H1 (cell line): ENCODE measurements around the gene PTPRO. TPM values are rescaled to one million over a fixed set of nuclear protein-coding genes. Genes with fewer than 3 reads are reported as not detected.

ENCODE experiments used
- CTCF ChIA-PET: fragments of 300-600 bp; sonication (Branson Sonifier 250); formaldehyde crosslinking; loops from one replicate; lab custom pipeline; 2021; ENCODE audit not compliant: partially characterized antibody; lab: Charles Lee
- POLR2A ChIA-PET: fragments of 300-600 bp; sonication (Branson Sonifier 250); formaldehyde crosslinking; loops from one replicate; lab custom pipeline; 2021; ENCODE audit warnings: inconsistent platforms; ENCODE audit not compliant: partially characterized antibody; lab: Charles Lee
- DNase-seq, 2 experiments: peaks; one replicate each; pipeline versions ENCODE4 v3.0.0 to v3.0.0-alpha.2; 2010 to 2022; ENCODE audit warnings: low spot score in 2 of 2, low read depth in 1 of 2, mixed read lengths in 1 of 2
- FAIRE-seq: peaks from 2 replicates; lab custom pipeline; 2011; peaks lifted over from hg19 to GRCh38; lab: Jason Lieb, UNC
- H2AFZ ChIP-seq: 2 replicates; pipeline ENCODE4 v1.8.1; 2012; ENCODE audit warnings: low read length, inconsistent platforms
- H2AK5ac ChIP-seq: 2 replicates; pipeline ENCODE4 v1.6.1; 2013; ENCODE audit warnings: low read depth, low read length
- H2BK120ac ChIP-seq: replicated peaks from 2 replicates; pipeline ENCODE3; 2013; ENCODE audit warnings: low read depth, low read length, inconsistent platforms
- H2BK12ac ChIP-seq: 2 replicates; pipeline ENCODE4 v1.6.1; 2013; ENCODE audit warnings: low read depth, low read length
- H2BK15ac ChIP-seq: 2 replicates; pipeline ENCODE4 v1.6.1; 2013; ENCODE audit warnings: low read length
- H2BK20ac ChIP-seq: 2 replicates; pipeline ENCODE4 v1.6.1; 2013; ENCODE audit warnings: low read length
- H2BK5ac ChIP-seq: 2 replicates; pipeline ENCODE4 v1.6.1; 2013; ENCODE audit warnings: low read depth, low read length
- H3K14ac ChIP-seq: 2 replicates; pipeline ENCODE4 v1.6.1; 2013; ENCODE audit warnings: inconsistent platforms; ENCODE audit not compliant: insufficient read length
- H3K18ac ChIP-seq: 2 replicates; pipeline ENCODE4 v1.6.1; 2013; ENCODE audit warnings: low read length; ENCODE audit errors: extremely low read depth
- H3K23ac ChIP-seq: 2 replicates; pipeline ENCODE4 v1.6.1; 2013; ENCODE audit warnings: inconsistent platforms; ENCODE audit not compliant: insufficient read length
- H3K23me2 ChIP-seq: 2 replicates; pipeline ENCODE4 v1.6.1; 2013; ENCODE audit warnings: low read depth, low read length
- H3K27ac ChIP-seq: 2 replicates; pipeline ENCODE4 v1.6.1; 2011; ENCODE audit warnings: low read depth, low read length, inconsistent platforms
- H3K27me3 ChIP-seq, 4 experiments: replicated peaks in 1 of 4; 1 replicate in 1 of 4; 2 replicates in 3 of 4; pipeline versions ENCODE4 v1.6.1 to v1.8.1; 2011 to 2013; ENCODE audit warnings: low read length in 3 of 4, mild to moderate bottlenecking in 3 of 4, inconsistent platforms in 2 of 4, mixed read lengths in 2 of 4, moderate library complexity in 1 of 4; ENCODE audit not compliant: control insufficient read depth in 3 of 4, insufficient read depth in 3 of 4; ENCODE audit errors: extremely low read depth in 1 of 4
- H3K36me3 ChIP-seq, 4 experiments: 2 replicates each; pipeline versions ENCODE4 v1.6.1 to v1.8.1; 2011 to 2013; ENCODE audit warnings: mild to moderate bottlenecking in 4 of 4, low read length in 3 of 4, moderate library complexity in 2 of 4, control low read depth in 1 of 4, inconsistent platforms in 1 of 4; ENCODE audit not compliant: insufficient read depth in 4 of 4, control insufficient read depth in 2 of 4
- H3K4ac ChIP-seq: replicated peaks from 2 replicates; pipeline ENCODE3; 2013; ENCODE audit warnings: low read length, low read depth, mixed read lengths, inconsistent platforms; ENCODE audit not compliant: insufficient read length
- H3K4me1 ChIP-seq, 4 experiments: replicated peaks in 1 of 4; 1 replicate in 1 of 4; 2 replicates in 3 of 4; pipeline versions ENCODE4 v1.6.1 to v1.8.1; 2011 to 2013; ENCODE audit warnings: low read length in 3 of 4, inconsistent platforms in 2 of 4, mixed read lengths in 1 of 4; ENCODE audit not compliant: insufficient read depth in 4 of 4, control insufficient read depth in 3 of 4
- H3K4me2 ChIP-seq, 2 experiments: 2 replicates each; pipeline versions ENCODE4 v1.6.1 to v1.8.1; 2011 to 2013; ENCODE audit warnings: low read depth in 2 of 2, low read length in 2 of 2, control low read depth in 1 of 2, inconsistent platforms in 1 of 2, mild to moderate bottlenecking in 1 of 2; ENCODE audit not compliant: insufficient read depth in 1 of 2
- H3K4me3 ChIP-seq, 4 experiments: fragments of 200-600, 300-600 bp in 1 of 4; sonication (generic), shearing (Covaris generic), sonication (Bioruptor Twin) in 1 of 4; 2 replicates each; pipeline versions ENCODE4 v1.5.1 to v1.8.1; 2011 to 2016; ENCODE audit warnings: low read length in 4 of 4, low read depth in 3 of 4, control low read depth in 2 of 4, inconsistent platforms in 2 of 4, mild to moderate bottlenecking in 2 of 4, mixed read lengths in 1 of 4, moderate library complexity in 1 of 4; ENCODE audit not compliant: insufficient read depth in 2 of 4; ENCODE audit errors: extremely low read depth in 1 of 4
- H3K56ac ChIP-seq: replicated peaks from 2 replicates; pipeline ENCODE3; 2013; ENCODE audit warnings: low read depth, mild to moderate bottlenecking, mixed read lengths, low read length, inconsistent platforms; ENCODE audit not compliant: insufficient read length
- H3K79me1 ChIP-seq: 2 replicates; pipeline ENCODE4 v1.6.1; 2013; ENCODE audit warnings: low read depth, low read length, control low read depth
- H3K79me2 ChIP-seq, 2 experiments: 2 replicates each; pipeline versions ENCODE4 v1.6.1 to v1.8.1; 2012 to 2013; ENCODE audit warnings: low read length in 2 of 2, mild to moderate bottlenecking in 2 of 2, inconsistent platforms in 1 of 2; ENCODE audit not compliant: insufficient read depth in 2 of 2, control insufficient read depth in 1 of 2
- H3K9ac ChIP-seq, 4 experiments: replicated peaks in 1 of 4; 1 replicate in 1 of 4; 2 replicates in 3 of 4; pipeline versions ENCODE4 v1.6.1 to v1.8.1; 2011 to 2013; ENCODE audit warnings: low read depth in 3 of 4, low read length in 3 of 4, control low read depth in 2 of 4, mild to moderate bottlenecking in 2 of 4, moderate library complexity in 2 of 4, inconsistent platforms in 1 of 4; ENCODE audit errors: extremely low read depth in 1 of 4
- H3K9me3 ChIP-seq, 2 experiments: 2 replicates each; pipeline versions ENCODE4 v1.6.1 to v1.8.1; 2012 to 2013; ENCODE audit warnings: mild to moderate bottlenecking in 2 of 2, moderate library complexity in 2 of 2, control low read depth in 1 of 2, inconsistent platforms in 1 of 2, low read depth in 1 of 2, low read length in 1 of 2, mixed read lengths in 1 of 2; ENCODE audit not compliant: insufficient read depth in 2 of 2
- H4K20me1 ChIP-seq, 2 experiments: replicated peaks in 1 of 2; 2 replicates each; pipeline versions ENCODE3 to v1.8.1; 2011 to 2013; ENCODE audit warnings: inconsistent platforms in 2 of 2, low read length in 2 of 2, mild to moderate bottlenecking in 1 of 2; ENCODE audit not compliant: insufficient read depth in 2 of 2, control insufficient read depth in 1 of 2
- H4K5ac ChIP-seq: 2 replicates; pipeline ENCODE4 v1.6.1; 2013; ENCODE audit warnings: low read length, low read depth, mixed read lengths, inconsistent platforms; ENCODE audit not compliant: insufficient read length
- H4K8ac ChIP-seq: 2 replicates; pipeline ENCODE4 v1.8.0; 2013; ENCODE audit warnings: mild to moderate bottlenecking, moderate library complexity, low read length, inconsistent platforms; ENCODE audit not compliant: insufficient read depth; ENCODE audit errors: extremely low read depth
- H4K91ac ChIP-seq: replicated peaks from 2 replicates; pipeline ENCODE3; 2013; ENCODE audit warnings: low read length, mixed read lengths, inconsistent platforms; ENCODE audit not compliant: insufficient read length
- BRCA1 ChIP-seq: IDR thresholded peaks from 2 replicates; pipeline ENCODE4 v1.6.1; 2012; ENCODE audit warnings: low read depth, low read length, improper control_type of control experiment
- HDAC2 ChIP-seq, 2 experiments: fragments of 300-600 bp in 1 of 2; sonication (generic) in 1 of 2; IDR thresholded peaks; 2 replicates each; pipeline ENCODE4 v1.6.1; 2011 to 2012; ENCODE audit warnings: low read depth in 2 of 2, low read length in 2 of 2, mild to moderate bottlenecking in 2 of 2, moderate library complexity in 2 of 2, borderline replicate concordance in 1 of 2, inconsistent platforms in 1 of 2
- KDM1A ChIP-seq: fragments of 200-600, 300-600 bp; sonication (generic); IDR thresholded peaks from 2 replicates; pipeline ENCODE4 v1.7.1; 2016; ENCODE audit warnings: mild to moderate bottlenecking, low read length, borderline replicate concordance
- SIN3A ChIP-seq, 2 experiments: IDR thresholded peaks in 1 of 2; conservative IDR thresholded peaks in 1 of 2; 2 replicates each; pipeline ENCODE4 v1.6.1; 2011 to 2012; ENCODE audit warnings: low read length in 2 of 2, improper control_type of control experiment in 1 of 2, low read depth in 1 of 2, mild to moderate bottlenecking in 1 of 2
- TEAD4 ChIP-seq: IDR thresholded peaks from 2 replicates; pipeline ENCODE4 v1.6.1; 2012; ENCODE audit warnings: low read depth, low read length, inconsistent platforms, mixed read lengths
- WGBS, 2 experiments: shearing (Covaris generic) in 1 of 2; methylation state at CpG; one replicate each; pipeline versions ENCODE4 v1.1.6 to v1.1.7; 2013 to 2015; ENCODE audit warnings: low lambda C conversion rate in 2 of 2, mixed read lengths in 2 of 2, inconsistent platforms in 1 of 2, low coverage in 1 of 2, missing lambda C conversion rate in 1 of 2; ENCODE audit not compliant: insufficient replicate concordance in 2 of 2, insufficient coverage in 1 of 2, insufficient read length in 1 of 2; ENCODE audit errors: extremely low coverage in 1 of 2, missing lambda C conversion rate in 1 of 2; 5-methylcytosine and 5-hydroxymethylcytosine counted together
- polyA plus RNA-seq, 7 experiments: library from polyadenylated mRNA; depleted of rRNA in 3 of 7; stranded (reverse) in 5 of 7; unstranded in 2 of 7; fragments of >200 nt in 5 of 7; fragments of 200-250 nt in 2 of 7; gene quantifications; 1 replicate in 5 of 7; 2 replicates in 1 of 7; 4 replicates in 1 of 7; pipeline versions ENCODE4 v1.2.1 to v1.2.3, GENCODE V29; 2011 to 2013; ENCODE audit warnings: missing spikeins in 2 of 7, mixed read lengths in 2 of 7
- total RNA-seq: library from RNA; stranded (reverse); fragmentation: NEBNext Ultra II Directional; extraction: Animal tissue kit (Norgen Biotek cat#: 25700); gene quantifications from 2 replicates; pipeline ENCODE4 v1.2.1, GENCODE V29; 2021

PTPRO gene
- total and polyA plus RNA-seq, 2 of the 8 experiments (the other 6 are each of a cell fraction or from before 2014, with no cell fraction given) = 0.73 to 1.7 TPM

DNA sequence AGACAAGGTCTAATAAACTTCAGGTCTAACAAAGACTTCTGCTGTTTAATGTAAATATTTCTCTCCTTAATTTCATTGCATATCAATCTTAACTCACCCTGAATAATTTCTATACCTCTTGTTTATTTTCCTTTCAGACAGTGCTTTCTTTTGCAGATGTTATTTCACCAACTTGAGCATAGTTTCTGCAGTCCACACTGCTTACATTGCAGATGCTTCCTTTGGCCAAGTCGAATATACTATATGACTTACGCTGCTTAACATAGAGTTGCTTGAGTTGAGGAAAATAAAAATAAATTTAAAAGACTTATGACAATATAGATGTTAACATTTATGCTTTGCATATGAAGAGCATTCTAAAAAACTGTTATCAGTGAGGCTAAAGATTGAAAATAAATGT, 217.7 kb downstream of the PTPRO start:
- H3K4me1 ChIP-seq = no peaks in the 10 kb centered on the region
- no peak overlapping the region for H2BK15ac ChIP-seq
- no peaks in the 10 kb centered on the region for H3K79me1 ChIP-seq
- H2BK12ac ChIP-seq = no peak overlapping the region
- FAIRE-seq (no peak), DNase-seq (no peak)
- no peak overlapping the region for H3K4ac ChIP-seq
- no peak overlapping the region for H3K23ac ChIP-seq
- H2BK5ac ChIP-seq = no peak overlapping the region
- no peaks in the 10 kb centered on the region for H3K23me2 ChIP-seq
- no peak overlapping the region for H2BK20ac ChIP-seq
- CTCF ChIA-PET = interaction anchor here (1.1 to 1.7 kb wide), 4 partner anchors 7 to 50 kb away, joined by 4 to 5 read pairs (median 4); no protein-coding TSS in a partner anchor
- no peak overlapping the region for H4K5ac ChIP-seq
- WGBS, 2 experiments = 91% methylated on average over 2 of the region's 2 CpGs; no CpG with 5 or more reads in 1 of the 2 experiments
- no peak overlapping the region for H3K18ac ChIP-seq
- no peak overlapping the region for H3K56ac ChIP-seq
- H3K27me3 ChIP-seq = no peaks in the 10 kb centered on the region
- no peak overlapping the region for H3K4me3 ChIP-seq
- no peak overlapping the region for H4K91ac ChIP-seq
- H3K79me2 ChIP-seq = no peaks in the 10 kb centered on the region
- no peak overlapping the region for H3K9ac ChIP-seq
- H2AFZ ChIP-seq = no peak overlapping the region
- no peaks in the 10 kb centered on the region for H4K20me1 ChIP-seq
- TF ChIP-seq KDM1A (no peak), TEAD4 (no peak), SIN3A (conservative IDR thresholded peaks at IDR 0.05 in 1 of 2, IDR thresholded peaks at IDR 0.05 in 1 of 2; ENCODE audit: low read depth in 1 of 2, low read length in 2 of 2) (no peak), HDAC2 (IDR thresholded peaks at IDR 0.05; ENCODE audit: borderline replicate concordance in 1 of 2, low read depth in 2 of 2, low read length in 2 of 2) (no peak), BRCA1 (no peak)
- TF ChIP-seq, all 59 proteins: peak for 0
- Histone ChIP-seq H4K8ac (no peak overlapping the region), H3K4me2 (no peak overlapping the region), H2BK120ac (no peak overlapping the region), H3K36me3 (no peaks in the 10 kb centered on the region), H3K27ac (no peak overlapping the region), H3K9me3 (no peaks in the 10 kb centered on the region), H3K14ac (no peak overlapping the region), H2AK5ac (no peak overlapping the region)
- POLR2A ChIA-PET = no interaction called here
